ENCODE measurements around the gene HOXC9.

GRCh38 chr12:53955776-53956250 is 44.1 kb upstream of the HOXC9 start:
- TF ChIP-seq MAX (IDR thresholded peaks at IDR 0.05) (no peak), CTCF (IDR thresholded peaks at IDR 0.05 in 2 of 3, conservative IDR thresholded peaks at IDR 0.05 in 1 of 3; ENCODE audit: borderline replicate concordance in 1 of 3, insufficient read depth in 1 of 3, low read depth in 2 of 3, low read length in 2 of 3) (no peak), POLR2AphosphoS5 (IDR thresholded peaks at IDR 0.05; ENCODE audit: low read depth, low read length) (no peak), ATF3 (IDR thresholded peaks at IDR 0.05) (no peak), POLR2A (IDR thresholded peaks at IDR 0.05; ENCODE audit: borderline replicate concordance, extremely low read depth, insufficient read depth, insufficient read length) (no peak), FOSL1 (IDR thresholded peaks at IDR 0.05; ENCODE audit: low read depth) (no peak)

Data from HCT116 (cell line).